ENCODE data around the gene BTBD9. TPM values are rescaled to one million over a fixed set of nuclear protein-coding genes. Genes with fewer than 3 reads are reported as not detected.

Gene BTBD9
- total RNA-seq, 1 donor from 2014 or later, result 47.9 TPM

GRCh38 chr6:38522322-38522721, 117.4 kb downstream of the BTBD9 start:
- H3K9me3 ChIP-seq, result no peaks in the 10 kb centered on the region
- no peak for DNase-seq
- no peaks in the 10 kb centered on the region for H3K4me1 ChIP-seq
- H3K4me3 ChIP-seq, result no peak overlapping the region
- H3K27ac ChIP-seq, result no peak overlapping the region
- intact Hi-C loops (cut with DNase I), result no loop called here
- no peak for ATAC-seq
- TF ChIP-seq CTCF (IDR thresholded peaks at IDR 0.05), result no peak
- H3K36me3 ChIP-seq, result no peaks in the 10 kb centered on the region
- no peaks in the 10 kb centered on the region for H3K27me3 ChIP-seq

DNA sequence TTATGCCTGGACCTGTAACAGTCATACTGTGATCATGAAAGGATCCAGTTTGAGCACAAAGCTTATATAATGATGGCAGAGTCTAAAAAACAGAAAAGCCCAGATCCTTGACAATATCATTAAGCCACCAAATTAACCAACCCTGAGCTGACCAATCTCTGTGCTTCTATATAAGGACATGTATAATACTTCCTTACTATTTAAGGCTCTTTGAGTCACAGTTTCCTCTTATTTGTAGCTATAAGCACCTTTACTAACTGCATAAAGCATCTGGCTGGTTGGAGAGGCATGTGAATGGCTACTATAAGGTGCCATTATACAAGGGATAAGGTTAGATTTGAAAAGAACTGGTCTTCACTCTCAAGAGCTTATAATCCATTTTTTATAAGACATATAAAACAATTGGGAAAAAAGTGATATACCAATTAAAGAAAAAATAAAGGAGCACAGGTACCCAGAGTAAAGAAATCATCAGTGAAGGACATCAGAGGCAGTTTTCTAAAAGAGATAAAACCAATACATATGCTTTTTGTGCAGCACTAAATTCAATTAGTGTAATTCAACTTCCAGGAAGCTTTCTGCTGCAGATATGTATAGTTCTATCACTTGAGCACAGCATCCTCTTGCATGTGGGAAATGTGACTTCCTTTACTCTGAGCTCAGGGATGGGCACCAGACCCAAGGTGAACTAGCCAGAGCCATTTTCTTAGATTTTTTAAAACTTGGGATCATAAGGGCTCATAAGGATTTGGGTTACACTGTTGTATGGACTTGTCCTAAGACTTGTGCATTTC, 121.0 kb downstream of the BTBD9 start:
- DNase-seq (no peak), ATAC-seq (no peak)
- no peak overlapping the region for H3K27ac ChIP-seq
- no peaks in the 10 kb centered on the region for H3K9me3 ChIP-seq
- no peaks in the 10 kb centered on the region for H3K27me3 ChIP-seq
- H3K4me3 ChIP-seq, result no peak overlapping the region
- peaks cover 4% of the 10 kb centered on the region for H3K4me1 ChIP-seq
- no peaks in the 10 kb centered on the region for H3K36me3 ChIP-seq
- TF ChIP-seq CTCF (IDR thresholded peaks at IDR 0.05), result no peak
- intact Hi-C loops (cut with DNase I), result no loop called here

- Histone ChIP-seq H3K4me3 (no peak overlapping the region), H3K36me3 (no peaks in the 10 kb centered on the region), H3K27me3 (no peaks in the 10 kb centered on the region), H3K9me3 (no peaks in the 10 kb centered on the region), H3K27ac (no peak overlapping the region), H3K4me1 (peaks cover 4% of the 10 kb centered on the region)
- ATAC-seq (no peak), DNase-seq (no peak)
- TF ChIP-seq CTCF (IDR thresholded peaks at IDR 0.05), result no peak
- intact Hi-C loops (cut with DNase I), result no loop called here
These were observed 122.7 kb downstream of the BTBD9 start for GRCh38 chr6:38517005-38517404.

DNA sequence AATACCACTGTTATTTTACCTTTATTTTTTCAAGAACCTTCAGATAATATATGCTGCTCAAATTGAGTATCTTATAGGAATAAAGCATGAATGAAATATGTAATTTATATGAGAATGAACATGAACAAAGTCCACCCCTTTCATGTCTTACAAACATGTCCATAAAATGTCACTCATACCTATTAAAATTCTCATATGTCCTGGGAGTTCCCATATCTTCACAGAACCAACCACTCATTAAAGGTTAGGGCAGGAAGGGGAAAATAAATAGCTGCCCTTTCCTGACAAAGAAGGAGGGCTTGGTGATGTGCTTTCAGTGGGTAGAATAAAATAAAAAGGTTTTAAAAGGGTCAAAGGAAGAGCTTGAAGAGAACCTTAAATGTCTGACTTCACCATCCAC, 125.3 kb downstream of the BTBD9 start:
- H3K36me3 ChIP-seq, result no peaks in the 10 kb centered on the region
- H3K4me3 ChIP-seq, result no peak overlapping the region
- intact Hi-C loops (cut with DNase I), result no loop called here
- no peak overlapping the region for H3K27ac ChIP-seq
- no peaks in the 10 kb centered on the region for H3K27me3 ChIP-seq
- H3K9me3 ChIP-seq, result no peaks in the 10 kb centered on the region
- ATAC-seq, result no peak
- no peak for DNase-seq
- TF ChIP-seq CTCF (IDR thresholded peaks at IDR 0.05), result no peak
- peaks cover 4% of the 10 kb centered on the region for H3K4me1 ChIP-seq

DNA sequence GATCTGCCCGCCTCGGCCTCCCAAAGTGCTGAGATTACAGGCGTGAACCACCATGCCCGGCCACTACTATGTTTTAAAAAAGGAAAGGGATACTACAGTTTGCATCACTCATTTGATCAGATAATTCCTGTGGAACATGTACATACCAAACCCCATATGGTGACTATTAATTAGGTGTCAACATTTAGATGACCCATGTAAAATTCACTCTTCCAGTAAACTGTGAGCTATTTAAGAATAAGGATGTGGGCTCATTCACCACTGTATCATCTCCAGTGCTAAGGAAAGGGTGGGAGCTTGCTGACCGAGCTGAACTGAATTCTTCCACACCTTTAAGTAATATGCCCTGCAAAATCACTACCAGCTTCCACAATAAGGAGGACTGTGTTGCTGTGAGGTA, 127.5 kb downstream of the BTBD9 start:
- peaks cover 4% of the 10 kb centered on the region for H3K4me1 ChIP-seq
- intact Hi-C loops (cut with DNase I), result no loop called here

More for the DNA sequence above, 127.5 kb downstream of the BTBD9 start:
- no peak for ATAC-seq
- no peak overlapping the region for H3K27ac ChIP-seq
- no peak for TF ChIP-seq CTCF (IDR thresholded peaks at IDR 0.05)
- H3K9me3 ChIP-seq, result no peaks in the 10 kb centered on the region
- H3K27me3 ChIP-seq, result no peaks in the 10 kb centered on the region
- DNase-seq, result no peak
- H3K4me3 ChIP-seq, result no peak overlapping the region
- H3K36me3 ChIP-seq, result no peaks in the 10 kb centered on the region

Measured in upper lobe of right lung (tissue), 1 donor.